H1 (cell line): ENCODE results near the gene LIX1L. TPM values are rescaled to one million over a fixed set of nuclear protein-coding genes. Genes with fewer than 3 reads are reported as not detected.

Experiments
- TAF7 ChIP-seq: optimal IDR thresholded peaks from 2 replicates; pipeline ENCODE3; 2011; ENCODE audit warnings: low read depth, mild to moderate bottlenecking, inconsistent platforms, low read length, moderate library complexity, borderline replicate concordance
- polyA plus RNA-seq, 7 experiments: library from polyadenylated mRNA; depleted of rRNA in 3 of 7; stranded (reverse) in 5 of 7; unstranded in 2 of 7; fragments of >200 nt in 5 of 7; fragments of 200-250 nt in 2 of 7; gene quantifications; 1 replicate in 5 of 7; 2 replicates in 1 of 7; 4 replicates in 1 of 7; pipeline versions ENCODE4 v1.2.1 to v1.2.3, GENCODE V29; 2011 to 2013; ENCODE audit warnings: missing spikeins in 2 of 7, mixed read lengths in 2 of 7
- total RNA-seq: library from RNA; stranded (reverse); fragmentation: NEBNext Ultra II Directional; extraction: Animal tissue kit (Norgen Biotek cat#: 25700); gene quantifications from 2 replicates; pipeline ENCODE4 v1.2.1, GENCODE V29; 2021

Gene LIX1L
- total and polyA plus RNA-seq, 2 of the 8 experiments (the other 6 are each of a cell fraction or from before 2014, with no cell fraction given): 2.9 to 3.7 TPM

DNA sequence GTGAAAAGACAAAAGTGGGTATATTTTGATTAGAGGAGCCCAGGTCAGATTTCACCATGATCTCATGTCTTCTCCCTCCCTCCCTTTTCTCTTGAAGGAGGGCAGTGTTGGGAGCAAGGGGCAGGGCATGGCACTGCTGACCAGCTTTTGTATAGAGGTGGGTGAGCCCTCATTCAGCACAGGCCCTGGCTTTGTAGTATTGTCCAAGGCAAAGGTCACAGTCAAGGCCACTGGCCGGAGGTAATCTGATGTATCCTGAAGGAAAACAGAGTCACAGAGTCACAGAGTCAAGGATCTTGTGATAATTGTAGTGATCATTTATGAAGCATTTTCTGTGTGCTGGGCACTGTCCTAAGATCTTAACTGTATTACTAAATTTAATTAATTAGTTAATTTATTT, 59.8 kb downstream of the LIX1L start (continued):
- no peak for TF ChIP-seq TAF7
